Measurements from ENCODE around the gene INSRR.

The INSRR gene

GRCh38 chr1:156803086-156803851, 55.6 kb downstream of the INSRR start:
- peak in 1 of 2 experiments; percentile 38 for DNase-seq

DNA sequence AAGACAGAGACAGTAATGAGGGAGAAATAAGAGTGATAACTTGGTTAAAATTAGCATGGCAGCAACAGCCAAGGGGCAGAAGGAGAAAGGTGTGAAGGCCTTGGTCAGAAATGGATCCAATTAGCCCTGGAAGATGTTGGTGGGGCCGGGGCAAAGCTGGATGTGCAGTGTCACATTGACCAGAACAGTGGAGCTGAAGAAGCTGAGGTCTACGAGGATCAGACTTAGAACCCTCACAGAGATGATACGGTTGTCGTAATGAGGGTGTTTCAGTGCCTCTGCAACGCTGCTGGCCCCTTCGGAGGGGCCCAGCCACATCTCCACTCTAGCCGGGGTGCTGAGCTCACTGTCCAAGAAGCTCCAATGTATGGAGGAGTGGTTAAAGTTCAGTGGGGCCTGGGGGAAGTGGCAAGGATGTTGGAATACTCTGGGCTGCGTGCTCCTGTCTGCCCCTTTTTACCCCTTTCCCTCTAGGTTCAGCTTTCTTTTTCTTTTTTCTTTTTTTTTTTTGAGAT, 56.4 kb downstream of the INSRR start:
- DNase-seq = no peak

DNA sequence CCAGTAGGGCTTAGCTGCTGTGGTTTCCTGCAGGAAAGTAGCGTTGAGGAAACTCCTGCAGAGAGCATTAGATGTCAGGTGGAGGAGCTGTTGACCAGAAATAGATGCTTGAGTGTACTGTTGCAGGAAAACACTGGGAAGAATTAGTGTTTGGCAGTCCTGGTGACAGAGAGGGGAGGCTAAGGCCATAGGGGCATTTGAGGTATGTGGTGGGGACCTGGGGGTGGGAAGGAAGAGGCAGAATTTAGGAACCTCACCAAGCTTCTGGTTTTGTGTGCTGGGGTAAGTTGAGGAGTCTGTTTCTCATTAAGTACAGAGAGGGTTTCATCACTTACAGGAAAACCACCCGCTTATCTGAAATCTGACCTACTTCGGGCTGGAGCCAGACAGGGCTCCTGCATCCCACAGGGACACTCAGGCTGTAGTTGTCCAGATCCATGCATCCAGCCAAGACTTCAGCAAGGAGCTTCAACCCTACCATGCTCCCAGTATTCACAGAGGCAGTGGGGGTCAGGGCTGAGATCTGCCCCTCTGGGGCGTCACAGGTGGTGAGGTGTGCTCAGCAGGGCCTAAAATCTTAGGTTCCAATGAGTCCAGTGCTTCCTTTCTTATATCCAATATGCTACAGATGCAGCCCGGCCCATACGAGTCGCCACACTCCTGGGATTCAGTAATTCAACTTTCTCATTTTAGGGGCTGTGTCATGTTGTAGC, 57.4 kb downstream of the INSRR start:
- DNase-seq = no peak

DNA sequence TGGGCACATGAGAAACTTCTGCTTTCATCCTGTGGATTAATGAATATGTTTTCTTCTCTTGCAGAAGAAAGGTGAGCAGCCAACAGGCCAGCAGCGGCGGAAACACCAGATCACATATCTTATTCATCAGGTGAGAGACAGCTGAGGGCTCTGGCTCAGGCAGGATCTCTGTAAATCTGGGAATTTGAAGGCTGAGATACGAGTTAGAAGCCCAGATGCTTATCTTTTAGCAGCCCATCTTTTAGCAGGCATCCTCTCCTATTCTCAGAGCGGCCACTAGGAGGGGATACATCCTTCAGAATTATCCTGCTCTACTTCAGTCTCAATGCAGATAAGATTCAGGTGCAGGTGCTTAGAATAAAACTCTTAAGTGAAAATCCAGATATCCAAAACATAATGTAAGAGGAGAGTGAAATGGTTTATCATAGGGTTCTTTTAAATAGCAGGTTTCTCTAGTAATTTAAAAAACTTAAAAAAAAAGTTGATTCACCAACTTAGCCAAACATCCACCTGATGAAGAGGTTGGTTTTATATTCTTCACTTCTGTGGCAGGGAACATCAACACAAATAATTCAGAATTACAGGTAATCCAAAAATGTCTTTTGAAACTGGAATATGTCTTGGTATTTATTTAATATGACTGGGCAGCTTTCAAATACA, 61.6 kb downstream of the INSRR start:
- peak in 1 of 2 experiments; percentile 66 for DNase-seq

GRCh38 chr1:156796340-156797097, 62.4 kb downstream of the INSRR start:
- no peak for DNase-seq

- no peak for DNase-seq
Observed at GRCh38 chr1:156795787-156796186, 63.1 kb downstream of the INSRR start.

DNA sequence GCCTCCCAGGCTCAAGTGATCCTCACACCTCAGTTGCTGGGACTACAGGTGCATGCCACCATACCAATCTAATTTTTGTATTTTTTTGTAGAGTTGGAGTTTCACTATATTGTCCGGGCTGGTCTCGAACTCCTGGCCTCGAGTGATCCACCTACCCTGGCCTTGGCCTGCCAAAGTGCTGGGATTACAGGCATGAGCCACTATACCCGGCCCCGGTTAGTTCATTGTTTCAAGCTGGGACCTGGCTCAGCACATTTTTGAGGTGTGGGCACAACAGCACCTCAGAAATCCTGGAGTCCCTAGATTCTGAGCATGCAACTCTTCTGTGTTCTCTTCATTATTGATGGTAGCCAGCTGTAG, 63.6 kb downstream of the INSRR start:
- DNase-seq = no peak

DNA sequence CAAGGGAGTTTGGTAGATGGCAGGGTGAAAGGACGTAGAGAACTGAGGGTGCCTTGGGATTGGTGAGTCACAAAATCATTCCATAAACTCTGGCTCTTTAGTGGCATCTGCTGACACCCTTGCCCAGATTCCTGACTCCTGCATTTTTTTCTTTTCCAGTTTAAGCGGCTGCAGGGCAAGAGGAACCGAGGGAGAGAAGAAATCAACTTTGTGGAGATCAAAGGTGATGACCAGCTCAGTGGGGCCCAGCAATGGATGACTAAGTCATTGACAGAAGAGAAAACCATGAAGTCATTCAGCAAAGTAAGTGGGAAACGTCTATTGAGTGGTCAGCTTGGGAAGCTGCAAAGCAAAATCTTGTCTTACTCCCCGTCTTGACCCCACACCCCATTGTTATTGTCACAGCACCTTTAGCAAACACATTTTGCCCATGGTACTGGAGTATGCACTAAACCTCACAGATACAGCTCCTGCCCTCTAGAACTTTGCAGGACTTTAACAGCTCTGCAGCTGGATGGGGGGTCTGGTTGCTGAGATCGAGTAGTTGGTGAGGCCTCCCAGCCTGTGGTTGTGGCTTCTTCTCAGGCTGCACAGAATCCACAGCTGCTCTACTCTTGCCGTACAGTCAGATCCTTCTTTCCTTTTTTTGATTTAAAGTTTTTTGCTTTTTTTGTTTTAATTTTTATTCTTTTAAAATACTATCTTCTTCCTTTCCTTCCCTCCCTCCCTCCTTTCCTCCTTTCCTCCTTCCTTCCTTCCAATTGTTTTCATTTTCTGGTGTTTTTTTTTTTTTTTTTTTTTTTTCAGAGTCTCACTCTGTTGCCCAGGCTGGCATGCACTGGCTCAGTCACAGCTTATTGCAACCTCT, 64.2 kb downstream of the INSRR start:
- DNase-seq = no peak
